Colonic mucosa (tissue), 4 donors: ENCODE data around the gene BARHL1. TPM values are rescaled to one million over a fixed set of nuclear protein-coding genes. Genes with fewer than 3 reads are reported as not detected.

Experiments
- DNase-seq: peaks from one replicate; pipeline ENCODE4 v3.0.0-alpha.2; 2020
- H3K27ac ChIP-seq: fragments of 200-600 bp; one replicate; pipeline ENCODE4 v1.8.0; 2021
- H3K27me3 ChIP-seq: fragments of 200-600 bp; one replicate; pipeline ENCODE4 v1.8.0; 2021
- H3K36me3 ChIP-seq: fragments of 200-600 bp; one replicate; pipeline ENCODE4 v1.8.0; 2021
- H3K4me1 ChIP-seq: fragments of 200-600 bp; one replicate; pipeline ENCODE4 v1.8.0; 2021; ENCODE audit warnings: mild to moderate bottlenecking
- H3K4me3 ChIP-seq: fragments of 200-600 bp; one replicate; pipeline ENCODE4 v1.8.0; 2021
- H3K9ac ChIP-seq, 2 donors: one replicate each; pipeline ENCODE4 v1.7.0; 2013; ENCODE audit warnings: control low read depth in 2 of 2, low read depth in 2 of 2, low read length in 2 of 2
- H3K9me3 ChIP-seq: fragments of 200-600 bp; one replicate; pipeline ENCODE4 v1.8.0; 2021
- intact Hi-C: fragments of 100-400 bp; cut with DNase I; formaldehyde crosslinking; loops from one replicate; pipeline ENCODE4 v1.14.1; 2022
- total RNA-seq, 2 donors: library from RNA; stranded (reverse); fragmentation: NEBNext Ultra II Directional in 1 of 2; extraction: Animal tissue kit (Norgen Biotek cat#: 25700) in 1 of 2; gene quantifications; one replicate each; pipeline ENCODE4 v1.2.1, GENCODE V29; 2021
- TF ChIP-seq, protein P1 (sequence below): fragments of 200-600 bp; IDR thresholded peaks from one replicate; pipeline ENCODE4 v1.8.0; 2022; ENCODE audit warnings: antibody characterized with exemption, mild to moderate bottlenecking
- donor health status: healthy.
- donor health status: DM: no; HTN: no; CAD: no.
- donor health status: DM: no; HTN: no; CAD: no.

Gene BARHL1
- total RNA-seq, 2 donors from 2014 or later = not detected

GRCh38 chr9:132539096-132539495 is 43.3 kb upstream of the BARHL1 start:
- peak; percentile 27 for DNase-seq
- intact Hi-C loops = no loop called here

DNA sequence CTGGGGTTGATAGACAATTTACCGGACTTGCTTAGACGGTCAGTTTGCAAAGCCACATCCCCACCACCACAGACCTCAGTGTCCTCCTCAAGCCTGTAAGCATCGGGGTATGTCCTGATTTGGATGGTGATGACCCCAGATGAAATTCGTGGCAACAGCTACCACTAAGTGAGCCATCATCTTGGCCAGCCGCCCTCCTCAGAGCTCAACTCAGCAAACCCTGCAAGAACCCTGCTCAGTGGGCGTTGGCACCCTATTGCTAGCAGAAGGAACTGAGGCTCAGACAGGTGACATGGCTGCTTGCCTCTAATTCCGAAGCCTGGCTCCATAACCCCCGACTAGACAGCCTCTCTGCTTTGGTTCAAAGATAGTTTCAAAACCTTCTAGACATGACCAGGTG is 41.4 kb upstream of the BARHL1 start:
- Histone ChIP-seq H3K27ac (no peak overlapping the region), H3K9me3 (no peaks in the 10 kb centered on the region), H3K4me1 (peaks cover under 1% of the 10 kb centered on the region), H3K36me3 (no peaks in the 10 kb centered on the region), H3K4me3 (no peak overlapping the region), H3K27me3 (no peaks in the 10 kb centered on the region), H3K9ac (no peak overlapping the region)
- no peak for DNase-seq
- TF ChIP-seq, protein P1, sequence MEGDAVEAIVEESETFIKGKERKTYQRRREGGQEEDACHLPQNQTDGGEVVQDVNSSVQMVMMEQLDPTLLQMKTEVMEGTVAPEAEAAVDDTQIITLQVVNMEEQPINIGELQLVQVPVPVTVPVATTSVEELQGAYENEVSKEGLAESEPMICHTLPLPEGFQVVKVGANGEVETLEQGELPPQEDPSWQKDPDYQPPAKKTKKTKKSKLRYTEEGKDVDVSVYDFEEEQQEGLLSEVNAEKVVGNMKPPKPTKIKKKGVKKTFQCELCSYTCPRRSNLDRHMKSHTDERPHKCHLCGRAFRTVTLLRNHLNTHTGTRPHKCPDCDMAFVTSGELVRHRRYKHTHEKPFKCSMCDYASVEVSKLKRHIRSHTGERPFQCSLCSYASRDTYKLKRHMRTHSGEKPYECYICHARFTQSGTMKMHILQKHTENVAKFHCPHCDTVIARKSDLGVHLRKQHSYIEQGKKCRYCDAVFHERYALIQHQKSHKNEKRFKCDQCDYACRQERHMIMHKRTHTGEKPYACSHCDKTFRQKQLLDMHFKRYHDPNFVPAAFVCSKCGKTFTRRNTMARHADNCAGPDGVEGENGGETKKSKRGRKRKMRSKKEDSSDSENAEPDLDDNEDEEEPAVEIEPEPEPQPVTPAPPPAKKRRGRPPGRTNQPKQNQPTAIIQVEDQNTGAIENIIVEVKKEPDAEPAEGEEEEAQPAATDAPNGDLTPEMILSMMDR = no peak
- intact Hi-C loops = no loop called here

More at GRCh38 chr9:132539096-132539495, 43.3 kb upstream of the BARHL1 start:
- Histone ChIP-seq H3K9ac (no peak overlapping the region), H3K4me1 (no peaks in the 10 kb centered on the region), H3K27ac (no peak overlapping the region), H3K4me3 (no peak overlapping the region), H3K36me3 (no peaks in the 10 kb centered on the region), H3K9me3 (no peaks in the 10 kb centered on the region), H3K27me3 (no peaks in the 10 kb centered on the region)
- TF ChIP-seq, protein P1 = no peak

DNA sequence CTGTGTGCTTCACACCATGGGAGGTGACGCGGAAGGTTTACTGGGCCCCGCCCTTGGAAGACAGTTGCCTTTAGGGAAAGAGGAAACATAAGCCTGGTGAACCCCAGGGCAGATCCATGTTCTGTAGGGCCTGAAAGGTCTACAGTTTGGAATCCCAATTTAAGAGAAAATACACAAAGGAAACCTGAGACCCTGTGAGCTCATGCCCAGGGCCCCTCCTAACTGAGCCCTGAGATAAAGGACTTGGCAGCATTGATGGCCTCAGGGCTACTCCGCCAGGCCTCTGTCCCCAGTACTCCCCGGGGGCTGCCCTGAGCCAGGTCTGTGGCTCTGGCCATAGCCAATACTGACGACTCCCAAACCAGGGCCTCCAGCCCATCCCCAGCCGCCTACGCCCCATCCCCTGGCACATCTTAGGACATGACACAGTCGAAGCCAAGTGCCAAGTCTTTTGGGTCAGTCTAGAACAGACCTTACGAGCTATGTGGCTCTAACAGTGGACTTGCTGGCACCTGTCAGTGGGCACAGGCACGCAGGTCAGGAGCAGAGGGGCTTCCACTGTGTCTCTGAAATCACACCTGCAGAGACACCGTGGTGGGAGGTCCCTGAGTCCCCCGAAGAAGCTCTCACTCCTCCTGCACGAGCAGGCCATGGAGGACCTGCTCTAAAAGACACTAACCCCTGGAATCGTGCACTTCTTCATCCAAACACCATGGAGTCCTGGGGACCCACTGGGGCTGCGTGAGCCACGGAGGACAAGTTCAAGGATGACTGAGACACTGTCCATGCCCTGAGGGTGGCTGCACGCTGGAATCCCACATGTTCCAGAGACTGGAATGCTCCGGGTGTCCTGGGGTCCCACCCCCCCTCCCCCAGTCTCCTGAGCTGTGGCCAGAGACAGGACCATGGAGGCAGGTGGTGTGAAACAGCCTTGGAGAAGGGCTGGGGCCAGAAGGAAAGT is 40.3 kb upstream of the BARHL1 start:
- H3K9me3 ChIP-seq = no peaks in the 10 kb centered on the region
- DNase-seq = peak; percentile 22
- peaks cover 3% of the 10 kb centered on the region for H3K4me1 ChIP-seq
- no peaks in the 10 kb centered on the region for H3K27me3 ChIP-seq
- no peaks in the 10 kb centered on the region for H3K36me3 ChIP-seq
- TF ChIP-seq, protein P1 = no peak
- no peak overlapping the region for H3K27ac ChIP-seq
- H3K9ac ChIP-seq = no peak overlapping the region
- no peak overlapping the region for H3K4me3 ChIP-seq
- intact Hi-C loops = no loop called here

DNA sequence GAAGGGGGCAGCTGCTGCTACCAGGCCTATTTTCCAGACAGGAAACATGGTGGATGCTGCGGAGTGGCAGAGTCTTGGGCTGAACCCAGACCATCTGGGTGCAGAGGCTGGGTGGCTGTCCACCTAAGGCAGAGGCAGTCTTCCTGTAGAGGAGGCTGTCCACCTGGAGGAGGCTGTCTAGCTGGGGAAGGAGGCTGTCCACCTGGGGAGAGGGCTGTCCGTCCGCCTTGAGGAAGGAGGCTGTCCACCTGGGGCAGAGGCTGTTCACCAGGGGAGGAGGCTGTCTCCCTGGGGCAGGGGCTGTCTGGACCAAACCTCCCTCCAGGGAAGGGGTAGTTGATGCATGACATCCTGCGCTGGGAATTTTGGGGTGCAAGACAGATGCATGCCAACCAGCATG is 39.2 kb upstream of the BARHL1 start:
- no peak for DNase-seq
- TF ChIP-seq, protein P1 = no peak
- Histone ChIP-seq H3K4me3 (no peak overlapping the region), H3K27ac (no peak overlapping the region), H3K36me3 (no peaks in the 10 kb centered on the region), H3K27me3 (no peaks in the 10 kb centered on the region), H3K9me3 (no peaks in the 10 kb centered on the region), H3K9ac (no peak overlapping the region), H3K4me1 (peaks cover 3% of the 10 kb centered on the region)
- intact Hi-C loops = no loop called here

DNA sequence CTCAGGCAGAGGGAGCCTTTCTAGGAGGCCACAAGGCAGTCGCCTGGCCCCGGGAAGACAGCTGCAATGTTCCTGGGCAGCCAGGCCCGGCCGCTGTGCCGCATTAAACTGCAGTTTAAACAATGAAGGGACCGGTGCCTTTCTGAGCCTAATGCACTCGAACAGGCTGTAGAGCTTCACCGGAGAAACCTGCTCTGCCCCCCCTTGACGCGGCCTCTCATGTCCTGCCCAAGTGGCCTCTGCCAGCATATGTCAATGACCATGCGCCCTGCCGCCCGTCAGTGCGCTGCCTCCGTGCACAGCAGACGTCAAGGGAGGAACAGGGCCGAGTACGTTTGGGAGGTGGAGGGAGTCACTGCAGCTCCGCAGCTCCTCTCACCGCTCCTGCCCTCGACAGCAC is 38.4 kb upstream of the BARHL1 start:
- no peak overlapping the region for H3K9ac ChIP-seq
- no peaks in the 10 kb centered on the region for H3K27me3 ChIP-seq
- no peak overlapping the region for H3K27ac ChIP-seq
- no peak for DNase-seq
- no peaks in the 10 kb centered on the region for H3K36me3 ChIP-seq
- no peaks in the 10 kb centered on the region for H3K9me3 ChIP-seq
- TF ChIP-seq, protein P1 = no peak
- intact Hi-C loops = no loop called here
- no peak overlapping the region for H3K4me3 ChIP-seq
- peaks cover 3% of the 10 kb centered on the region for H3K4me1 ChIP-seq
